LNCAP (cell line): Measurements from ENCODE around the gene ZNF664.

Experiments
- TF ChIP-seq, protein P1 (sequence below): fragments of 450-650 bp; IDR thresholded peaks from 2 replicates; pipeline ENCODE4 v1.5.1; 2017; ENCODE audit warnings: mild to moderate bottlenecking

Gene ZNF664

DNA sequence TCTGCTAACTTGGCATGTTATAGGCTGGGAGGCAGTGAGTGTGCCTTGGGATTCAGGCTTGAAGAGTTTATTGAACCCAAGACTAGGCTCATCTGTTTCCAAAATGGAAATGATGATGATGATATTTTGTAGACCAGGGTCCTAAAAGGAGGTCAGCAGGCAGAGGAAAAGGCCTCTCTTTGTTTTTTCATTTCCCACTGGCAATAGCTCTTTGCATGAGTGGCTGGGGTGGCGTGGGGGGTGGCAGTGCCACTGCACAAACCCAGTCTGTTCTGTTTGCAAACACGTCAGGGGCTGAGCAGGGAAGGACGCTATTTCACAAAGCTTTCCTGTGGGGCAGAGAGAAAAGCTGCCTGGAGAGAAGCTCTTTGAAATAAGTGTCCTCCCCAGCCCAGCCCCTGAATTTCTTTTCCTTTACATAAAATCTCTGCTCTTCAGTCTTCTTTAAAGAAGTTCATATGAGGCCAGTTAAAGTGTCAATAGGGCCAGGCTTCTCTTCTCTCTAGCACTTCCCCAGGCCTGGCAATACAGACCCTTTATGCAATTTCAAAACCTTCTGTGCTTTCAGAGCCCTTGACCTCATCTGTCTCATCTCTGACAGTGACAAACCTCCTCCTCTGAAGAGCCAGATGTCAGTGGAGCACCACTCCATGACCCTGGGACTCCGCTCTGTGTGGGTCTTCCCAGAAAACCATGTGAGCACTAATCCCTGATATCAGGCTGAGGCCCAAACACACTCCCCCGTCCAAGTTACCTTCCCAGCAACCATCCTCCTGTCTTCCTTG, 72.8 kb downstream of the ZNF664 start:
- TF ChIP-seq, protein P1, sequence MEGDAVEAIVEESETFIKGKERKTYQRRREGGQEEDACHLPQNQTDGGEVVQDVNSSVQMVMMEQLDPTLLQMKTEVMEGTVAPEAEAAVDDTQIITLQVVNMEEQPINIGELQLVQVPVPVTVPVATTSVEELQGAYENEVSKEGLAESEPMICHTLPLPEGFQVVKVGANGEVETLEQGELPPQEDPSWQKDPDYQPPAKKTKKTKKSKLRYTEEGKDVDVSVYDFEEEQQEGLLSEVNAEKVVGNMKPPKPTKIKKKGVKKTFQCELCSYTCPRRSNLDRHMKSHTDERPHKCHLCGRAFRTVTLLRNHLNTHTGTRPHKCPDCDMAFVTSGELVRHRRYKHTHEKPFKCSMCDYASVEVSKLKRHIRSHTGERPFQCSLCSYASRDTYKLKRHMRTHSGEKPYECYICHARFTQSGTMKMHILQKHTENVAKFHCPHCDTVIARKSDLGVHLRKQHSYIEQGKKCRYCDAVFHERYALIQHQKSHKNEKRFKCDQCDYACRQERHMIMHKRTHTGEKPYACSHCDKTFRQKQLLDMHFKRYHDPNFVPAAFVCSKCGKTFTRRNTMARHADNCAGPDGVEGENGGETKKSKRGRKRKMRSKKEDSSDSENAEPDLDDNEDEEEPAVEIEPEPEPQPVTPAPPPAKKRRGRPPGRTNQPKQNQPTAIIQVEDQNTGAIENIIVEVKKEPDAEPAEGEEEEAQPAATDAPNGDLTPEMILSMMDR: no peak

DNA sequence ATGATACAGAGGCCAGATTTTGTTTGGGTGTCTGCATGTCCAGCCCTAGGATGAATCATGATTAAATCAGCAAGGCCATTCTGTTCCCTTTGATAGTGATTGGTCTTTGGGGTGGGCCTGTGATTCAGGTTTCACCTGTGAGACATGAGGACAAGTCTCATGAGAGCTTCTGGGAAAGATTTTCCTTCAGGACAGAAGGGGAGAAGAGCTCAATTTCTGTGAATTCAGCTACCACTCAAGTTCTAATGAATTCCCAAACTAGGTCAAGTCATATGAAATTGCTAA, 73.4 kb downstream of the ZNF664 start:
- TF ChIP-seq, protein P1: no peak

DNA sequence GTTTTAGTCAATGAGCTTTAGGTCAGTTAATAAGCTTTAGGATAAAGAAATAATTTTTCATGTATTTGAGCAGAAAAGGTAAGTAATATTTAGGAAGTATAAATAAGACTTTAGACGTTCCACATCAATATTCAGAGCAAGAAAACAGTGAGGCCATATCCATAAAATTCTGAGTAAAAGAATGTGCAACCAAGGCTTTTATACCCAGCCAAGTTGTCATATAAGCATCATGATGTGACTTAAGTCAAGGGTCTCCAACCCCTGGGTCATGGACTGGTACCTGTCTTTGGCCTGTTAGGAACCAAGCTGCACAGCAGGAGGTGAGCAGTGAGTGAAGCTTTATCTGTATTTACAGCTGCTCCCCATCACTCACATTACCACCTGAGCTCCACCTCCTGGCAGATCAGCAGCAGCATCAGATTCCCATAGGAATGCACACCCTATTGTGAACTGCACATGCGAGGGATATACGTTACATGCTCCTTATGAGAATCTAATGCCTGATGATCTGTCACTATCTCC, 74.1 kb downstream of the ZNF664 start:
- TF ChIP-seq, protein P1: no peak

DNA sequence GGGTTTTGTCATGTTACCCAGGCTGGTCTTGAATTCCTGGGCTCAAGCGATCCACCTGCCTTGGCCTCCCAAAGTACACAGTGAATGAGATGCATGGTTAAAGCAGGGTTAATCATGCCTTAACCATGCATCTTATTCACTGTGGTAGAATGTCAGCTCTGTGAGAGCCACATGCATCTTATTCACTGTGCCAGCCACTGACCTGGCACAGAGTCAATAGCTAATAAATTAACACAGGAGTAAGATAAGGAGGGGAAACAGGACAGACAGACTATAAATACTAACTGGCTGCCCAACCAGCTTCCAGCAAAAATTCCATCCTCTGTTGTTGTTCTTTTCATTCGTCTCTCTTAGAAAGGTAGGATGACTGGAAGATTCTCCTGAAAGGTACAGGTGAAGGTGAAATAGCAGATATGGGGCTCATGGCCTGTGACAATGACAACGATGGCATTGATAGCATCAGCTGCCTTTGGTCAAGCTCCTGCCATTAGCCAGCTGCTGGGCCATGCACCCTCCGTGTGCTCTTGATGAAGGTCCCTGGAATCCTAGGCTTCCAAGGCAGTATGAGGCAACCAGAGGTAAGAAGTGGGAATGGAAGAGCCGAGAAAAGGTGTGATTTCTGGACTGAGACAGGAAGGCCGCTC, 76.6 kb downstream of the ZNF664 start:
- TF ChIP-seq, protein P1: no peak

DNA sequence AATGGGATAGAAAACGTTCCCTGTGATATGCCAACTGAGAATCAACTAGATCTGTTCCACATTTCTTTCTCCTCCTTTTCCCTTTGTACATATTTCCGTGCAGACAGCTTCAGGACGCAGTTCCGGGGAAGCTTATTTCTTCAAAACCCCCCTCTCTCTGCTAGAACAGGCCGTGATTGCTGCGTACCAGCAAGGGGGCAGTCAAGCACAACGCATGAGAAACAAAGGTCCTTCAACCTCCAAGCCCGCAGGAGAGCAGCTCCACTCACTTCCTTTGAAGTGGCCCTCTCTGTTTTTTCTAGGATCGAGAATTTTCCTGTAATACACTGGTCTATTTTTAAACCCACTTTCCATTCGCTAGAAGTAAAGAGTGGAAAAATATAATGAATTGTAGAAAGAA, 80.8 kb downstream of the ZNF664 start:
- TF ChIP-seq, protein P1: peak; percentile 38; the same call in 1 of the 2 replicates

DNA sequence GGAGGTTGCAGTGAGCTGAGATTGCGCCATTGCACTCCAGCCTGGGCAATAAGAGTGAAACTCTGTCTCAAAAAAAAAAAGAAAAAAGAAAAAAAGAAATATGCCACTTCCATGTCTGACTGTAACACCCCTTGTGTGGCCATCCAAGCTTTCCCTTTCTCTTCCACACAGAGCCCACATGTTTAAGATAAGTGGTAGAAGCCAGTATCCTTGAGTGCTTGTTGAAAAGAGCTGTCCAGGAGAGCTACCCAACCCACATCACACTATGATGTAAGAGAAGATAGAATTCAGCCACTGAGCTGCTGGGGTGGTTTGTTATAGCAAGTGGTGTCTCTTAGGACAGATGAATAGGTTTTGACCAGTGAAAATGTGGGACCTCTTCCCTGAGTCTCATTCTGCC, 82.1 kb downstream of the ZNF664 start:
- TF ChIP-seq, protein P1: no peak

DNA sequence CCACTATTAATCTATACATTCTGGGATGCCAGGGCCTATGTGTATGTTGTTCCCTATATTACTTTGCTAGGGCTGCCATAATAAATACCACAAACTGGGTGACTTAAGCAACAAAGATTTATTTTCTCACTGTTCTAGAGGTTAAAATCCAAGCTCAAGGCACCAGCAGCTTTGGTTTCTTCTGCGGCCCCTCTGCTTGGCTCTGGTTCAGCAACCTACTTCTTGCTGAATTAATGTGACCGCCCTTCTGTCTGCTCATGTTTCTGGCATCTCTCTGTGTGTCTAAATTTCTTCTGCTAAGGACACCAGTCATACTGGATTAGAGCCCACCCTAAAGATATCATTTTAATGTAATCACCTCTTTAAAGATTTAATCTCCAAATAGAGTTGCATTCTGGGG, 84.7 kb downstream of the ZNF664 start:
- TF ChIP-seq, protein P1: no peak
